Measurements from ENCODE around the gene RASAL2.

The RASAL2 gene

GRCh38 chr1:178470411-178470960 lies 376.6 kb downstream of the RASAL2 start:
- no peak for DNase-seq

- no peak for DNase-seq
Measured at GRCh38 chr1:178472531-178472930, 378.6 kb downstream of the RASAL2 start.

DNA sequence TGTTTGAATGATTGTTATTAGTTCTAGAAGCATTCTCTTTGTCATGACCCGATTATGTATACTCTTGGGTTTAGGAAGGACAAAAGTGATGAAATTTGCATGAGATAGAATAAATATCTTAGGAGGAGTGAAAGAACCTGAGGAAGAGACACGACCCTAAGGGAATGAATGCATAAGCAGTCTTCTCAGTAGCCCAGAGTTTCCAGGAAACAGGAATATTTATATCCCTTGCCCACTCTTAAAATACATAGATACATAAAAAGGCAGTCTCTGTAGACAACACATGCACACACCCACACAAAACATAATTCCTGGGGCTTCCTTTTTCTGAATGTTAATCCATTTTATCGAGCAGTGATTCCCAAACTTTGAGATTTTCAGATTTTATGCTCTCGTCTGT lies 383.5 kb downstream of the RASAL2 start:
- no peak for DNase-seq

DNA sequence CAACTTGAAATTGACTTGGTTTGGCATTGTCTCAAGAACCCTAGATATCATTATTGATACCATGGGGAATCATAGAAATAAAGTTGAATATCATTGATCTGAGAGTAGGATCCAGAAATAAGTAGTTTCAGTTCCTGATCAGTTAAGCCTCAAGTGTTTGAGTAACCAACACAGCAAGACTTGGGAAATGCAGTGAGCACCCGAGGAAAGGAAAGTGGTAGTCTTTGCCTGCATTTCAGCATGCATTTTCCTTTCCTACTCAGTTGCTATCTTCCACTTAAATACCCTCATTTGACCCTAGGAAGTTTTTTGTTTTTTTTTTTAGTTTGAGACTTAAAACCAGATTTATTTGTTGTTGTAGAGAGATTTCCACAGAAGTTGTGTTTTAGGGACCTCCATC lies 383.9 kb downstream of the RASAL2 start:
- no peak for DNase-seq

GRCh38 chr1:178483251-178483957 lies 389.5 kb downstream of the RASAL2 start:
- DNase-seq, result no peak

- no peak for DNase-seq
Measured at GRCh38 chr1:178484698-178485225, 390.9 kb downstream of the RASAL2 start.

GRCh38 chr1:178485541-178485981 lies 391.7 kb downstream of the RASAL2 start:
- no peak for DNase-seq

- no peak for DNase-seq
Measured at GRCh38 chr1:178486100-178487069, 392.5 kb downstream of the RASAL2 start.

DNA sequence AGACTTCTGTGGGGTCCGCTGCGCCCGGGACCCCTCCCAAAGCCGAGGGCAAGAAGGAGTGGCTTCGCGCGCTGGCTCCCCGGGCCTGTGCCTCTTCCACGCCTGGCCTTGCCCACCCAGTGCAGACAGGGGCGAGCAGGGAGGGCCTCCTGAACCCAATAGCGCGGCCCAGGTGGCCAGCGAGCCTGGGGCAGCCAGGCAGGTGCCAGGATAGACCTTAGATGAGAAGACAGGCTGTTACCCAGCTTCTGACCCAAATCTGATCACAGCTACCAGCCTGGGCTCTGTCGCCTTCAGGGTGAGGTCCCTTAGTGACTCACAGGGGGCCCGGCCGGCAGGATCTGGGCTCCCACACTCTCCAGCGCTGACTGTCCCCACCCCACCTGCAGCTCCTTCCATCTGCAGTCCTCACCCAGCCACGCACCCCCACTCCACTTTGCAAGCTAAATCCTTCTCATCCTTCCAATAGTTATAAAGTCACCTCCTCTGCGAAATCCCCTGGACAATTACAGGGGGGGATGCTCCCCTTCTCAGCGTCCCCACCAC lies 393.2 kb downstream of the RASAL2 start:
- DNase-seq, result no peak

DNA sequence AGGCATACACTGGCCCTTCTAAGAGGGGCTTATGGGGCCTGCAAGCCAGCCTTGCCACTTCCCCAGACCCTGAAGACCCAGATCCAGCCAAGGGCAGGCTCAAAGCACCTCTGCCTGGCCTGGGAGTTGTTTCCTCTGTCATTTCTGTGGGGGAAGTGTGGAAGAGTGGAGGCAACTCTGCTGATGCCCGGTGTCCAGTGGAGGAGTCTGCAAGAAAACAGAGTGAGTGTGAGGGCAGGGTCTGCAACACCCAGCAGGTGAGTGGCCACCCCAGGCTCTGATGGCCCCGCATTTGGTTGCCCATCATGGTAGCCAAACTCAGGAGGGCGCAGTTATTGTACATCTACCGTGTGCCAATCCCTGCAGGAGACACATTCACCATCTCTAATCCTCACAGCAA lies 394.5 kb downstream of the RASAL2 start:
- DNase-seq, result no peak

DNA sequence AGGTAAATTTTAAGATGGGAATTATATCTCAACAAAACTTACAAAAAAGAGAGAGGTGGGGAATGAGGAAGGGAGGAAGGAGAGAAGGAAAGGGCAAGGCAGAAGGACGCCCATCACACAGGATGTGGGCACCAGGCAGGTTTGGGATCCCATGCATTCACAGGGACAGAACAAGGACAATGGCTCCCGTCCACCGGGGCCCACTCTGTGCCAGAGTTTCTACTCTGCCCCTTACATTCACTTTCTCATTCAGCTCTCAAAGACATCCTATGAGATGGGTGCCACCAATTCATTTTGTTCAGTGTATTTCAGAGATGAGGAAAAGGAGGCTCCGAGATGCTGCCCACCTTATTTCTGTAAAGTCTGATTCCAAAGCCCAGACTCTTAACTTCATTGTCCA lies 395.5 kb downstream of the RASAL2 start:
- no peak for DNase-seq

DNA sequence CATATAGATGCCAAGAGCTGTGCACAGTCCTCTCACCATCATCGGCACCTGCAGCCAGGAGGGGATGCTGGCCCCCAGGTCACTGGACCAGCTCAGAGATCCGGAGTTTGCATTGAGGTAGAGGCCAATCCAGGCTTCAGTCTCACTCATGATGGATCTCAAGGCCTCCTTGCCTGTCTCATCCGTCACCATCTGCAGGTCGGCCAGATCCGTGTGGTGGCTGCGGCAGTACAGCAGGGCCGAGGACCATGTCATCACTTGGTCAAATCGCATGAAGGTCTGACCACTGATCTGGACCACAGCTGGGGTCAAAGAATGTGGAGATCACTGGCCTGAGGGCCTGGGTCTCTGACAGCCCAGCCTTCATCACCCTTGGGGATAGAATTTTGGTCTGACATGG lies 396.2 kb downstream of the RASAL2 start:
- no peak for DNase-seq

DNA sequence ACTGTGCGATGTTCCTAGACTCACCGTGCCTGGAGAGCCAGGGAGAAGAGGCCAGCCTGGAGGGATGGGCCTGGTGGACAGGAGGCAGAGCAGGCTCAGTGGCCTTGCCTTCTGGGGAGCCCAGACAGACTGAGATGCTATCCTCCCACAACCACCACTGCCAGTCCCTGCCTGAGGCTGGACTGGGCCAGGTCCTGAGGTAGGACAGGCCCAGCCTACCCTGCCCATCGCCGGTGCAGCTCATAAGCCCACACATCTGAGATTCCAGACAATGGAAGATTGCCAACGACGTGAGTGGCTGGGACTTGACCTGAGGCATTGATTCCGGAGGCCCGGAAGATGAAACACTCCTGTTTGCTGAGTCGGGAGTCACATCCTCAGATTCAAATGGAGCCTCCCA lies 397.1 kb downstream of the RASAL2 start:
- DNase-seq, result no peak

- DNase-seq, result no peak
Measured at GRCh38 chr1:178491721-178492120, 397.8 kb downstream of the RASAL2 start.

GRCh38 chr1:178492341-178492740 lies 398.4 kb downstream of the RASAL2 start:
- no peak for DNase-seq

DNA sequence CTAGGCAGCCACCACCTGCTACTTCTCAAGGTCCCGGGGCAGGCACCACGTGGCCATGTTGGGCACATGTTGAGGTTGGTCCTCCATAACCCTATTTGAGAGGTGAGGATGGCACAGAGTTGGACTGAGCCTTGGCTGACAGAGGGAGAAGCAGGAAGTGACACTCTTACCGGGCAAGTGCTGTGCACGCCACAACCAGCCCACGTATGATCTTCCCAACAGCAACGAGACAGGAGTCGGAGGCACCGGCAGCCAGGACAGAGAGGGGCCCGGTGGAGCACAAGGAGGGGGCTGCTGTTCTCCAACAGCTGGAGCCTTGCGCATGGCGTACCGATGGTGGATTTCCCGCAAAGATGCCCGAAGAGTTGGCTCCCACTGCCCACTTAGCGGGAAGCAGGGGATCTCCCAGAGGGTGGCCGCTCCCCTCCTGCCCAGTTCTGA lies 399.4 kb downstream of the RASAL2 start:
- no peak for DNase-seq

DNA sequence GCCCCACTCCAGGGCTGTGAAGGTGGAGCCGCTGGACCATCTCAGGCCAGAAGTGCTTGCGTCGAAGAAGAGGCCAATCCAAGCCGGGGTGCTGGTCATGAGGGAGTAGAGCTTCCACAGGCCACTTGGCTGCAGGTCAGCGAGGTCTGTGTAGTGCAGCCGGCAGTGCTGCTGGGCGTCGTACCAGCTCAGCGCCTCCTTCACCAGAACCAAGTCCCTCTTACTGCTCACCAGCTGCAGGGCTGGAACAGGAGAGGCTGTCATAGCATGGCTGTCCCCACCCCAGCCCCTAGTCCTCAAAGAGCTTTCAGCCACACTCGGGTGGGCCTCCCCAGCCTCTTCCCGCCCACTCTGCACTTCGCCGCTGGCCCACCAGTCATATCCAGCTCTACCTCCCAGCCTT lies 400.7 kb downstream of the RASAL2 start:
- no peak for DNase-seq

- DNase-seq, result no peak
Measured at GRCh38 chr1:178495158-178495557, 401.3 kb downstream of the RASAL2 start.

DNA sequence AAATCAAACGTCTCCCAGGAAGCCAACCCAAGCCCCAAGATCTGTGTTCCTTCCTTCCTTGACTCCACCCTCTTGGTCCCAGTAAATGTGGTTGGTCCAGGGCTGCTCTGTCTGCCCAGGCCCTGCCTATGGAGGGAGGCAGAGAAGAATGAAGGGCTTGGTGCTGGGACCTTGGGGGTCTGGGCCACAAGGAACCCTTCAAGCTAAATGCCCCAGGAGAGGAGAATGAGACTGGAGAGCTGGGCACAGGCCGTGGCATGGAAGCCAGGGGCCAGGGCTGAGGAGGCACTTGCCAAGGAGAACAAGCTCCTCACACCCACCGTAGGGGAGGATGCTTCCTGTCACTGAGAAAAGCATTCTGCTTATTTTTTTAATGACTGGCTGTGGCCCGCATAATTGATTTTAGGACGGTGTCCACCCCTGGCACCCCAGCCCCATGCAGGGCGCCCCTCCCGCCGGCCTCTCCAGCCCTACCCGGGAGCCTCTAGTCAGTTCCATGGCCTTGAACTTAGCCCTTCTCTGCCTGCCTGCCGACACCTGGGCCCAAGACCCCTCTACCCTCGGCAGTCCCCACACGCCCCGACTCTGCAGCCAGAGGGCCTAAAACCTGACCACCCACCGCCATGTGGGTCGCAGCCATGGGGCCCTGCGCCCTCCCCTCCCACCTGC lies 402.0 kb downstream of the RASAL2 start:
- no peak for DNase-seq

- no peak for DNase-seq
Measured at GRCh38 chr1:178496410-178497135, 402.7 kb downstream of the RASAL2 start, which contains the start of gene CLEC20A. Gene CLEC20A, minus strand, starts transcription at chr1:178496964. Its CDS starts 25 bp downstream, at chr1:178496939.

- no peak for DNase-seq
Measured at GRCh38 chr1:178497903-178498478, 404.1 kb downstream of the RASAL2 start.
